A549 (cell line): ENCODE data around the gene TTLL11. TPM values are rescaled to one million over a fixed set of nuclear protein-coding genes. Genes with fewer than 3 reads are reported as not detected.

ENCODE experiments used
- ATAC-seq, 2 experiments: fragments of 200-7000 bp in 1 of 2; fragments of >200 bp in 1 of 2; cut with Nextera tagmentation in 1 of 2; cut with Tn5 transposase in 1 of 2; 3 replicates each; pipeline versions ENCODE4 v1.8.0 to v1.9.1; 2018 to 2020; ENCODE audit warnings: mild to moderate bottlenecking in 1 of 2, moderate library complexity in 1 of 2
- CTCF ChIA-PET: fragments of 300-600 bp; sonication (Branson Sonifier 250); formaldehyde crosslinking; extraction: SDS; loops from one replicate; lab custom pipeline; 2021; ENCODE audit warnings: antibody characterized with exemption, inconsistent platforms; lab: Yijun Ruan, JAX
- POLR2A ChIA-PET: fragments of 350-600 bp; formaldehyde crosslinking; extraction: SDS; loops from one replicate; lab custom pipeline; 2021; ENCODE audit warnings: antibody characterized with exemption, inconsistent platforms; lab: Yijun Ruan, JAX
- DNase-seq, 2 experiments: peaks; one replicate each; pipeline versions ENCODE4 v3.0.0 to v3.0.0-alpha.2; 2011 to 2016; ENCODE audit warnings: low read depth in 1 of 2, low spot score in 1 of 2
- FAIRE-seq: peaks from 2 replicates; lab custom pipeline; 2011; peaks lifted over from hg19 to GRCh38; lab: Jason Lieb, UNC
- H3K27ac ChIP-seq, 2 experiments: fragments of >200 bp; sonication (Bioruptor Twin); formaldehyde crosslinking; 3 replicates each; pipeline ENCODE4 v1.5.1; 2016 to 2017
- H3K4me1 ChIP-seq: fragments of >200 bp; sonication (Bioruptor Twin); formaldehyde crosslinking; 3 replicates; pipeline ENCODE4 v1.6.1; 2016
- H3K4me2 ChIP-seq: fragments of >200 bp; sonication (Bioruptor Twin); formaldehyde crosslinking; 3 replicates; pipeline ENCODE4 v1.6.1; 2016
- H3K4me3 ChIP-seq: fragments of >200 bp; sonication (Bioruptor Twin); formaldehyde crosslinking; 3 replicates; pipeline ENCODE4 v1.5.1; 2016
- H3K9me3 ChIP-seq: fragments of >200 bp; sonication (Bioruptor Twin); formaldehyde crosslinking; 3 replicates; pipeline ENCODE4 v1.6.1; 2016
- BHLHE40 ChIP-seq: IDR thresholded peaks from 2 replicates; pipeline ENCODE4 v1.6.1; 2012; ENCODE audit warnings: low read depth, low read length, inconsistent platforms
- CBX8 ChIP-seq: fragments of 200-600 bp; sonication (generic); IDR thresholded peaks from 2 replicates; pipeline ENCODE4 v1.6.1; 2016
- E2F6 ChIP-seq: IDR thresholded peaks from 2 replicates; pipeline ENCODE4 v1.6.1; 2012; ENCODE audit warnings: low read depth, borderline replicate concordance
- EHMT2 ChIP-seq: fragments of 200-600 bp; sonication (generic); IDR thresholded peaks from 2 replicates; pipeline ENCODE4 v1.6.1; 2016; ENCODE audit warnings: antibody characterized with exemption, low read depth, mild to moderate bottlenecking, moderate library complexity
- FOSB ChIP-seq: fragments of 250-450 bp; sonication (Bioruptor Pico); IDR thresholded peaks from 2 replicates; pipeline ENCODE4 v1.5.0; 2020; ENCODE audit warnings: mild to moderate bottlenecking, moderate library complexity
- FOSL2 ChIP-seq, 2 experiments: fragments of 450-650 bp in 1 of 2; fragments of >200 bp in 1 of 2; sonication (Bioruptor Twin) in 1 of 2; formaldehyde crosslinking; IDR thresholded peaks; 2 replicates each; pipeline versions ENCODE4 v1.5.0 to v1.6.1; 2016 to 2020; ENCODE audit warnings: mild to moderate bottlenecking in 1 of 2, moderate library complexity in 1 of 2
- FOXS1 ChIP-seq: fragments of 250-450 bp; sonication (Bioruptor Pico); IDR thresholded peaks from 2 replicates; pipeline ENCODE4 v1.5.0; 2020; ENCODE audit warnings: mild to moderate bottlenecking, moderate library complexity
- HDAC2 ChIP-seq: fragments of 200-600 bp; sonication (generic); IDR thresholded peaks from 2 replicates; pipeline ENCODE4 v1.6.1; 2016
- HEYL ChIP-seq: fragments of 250-450 bp; sonication (Bioruptor Pico); IDR thresholded peaks from 2 replicates; pipeline ENCODE4 v1.8.0; 2021; ENCODE audit warnings: mild to moderate bottlenecking, moderate library complexity
- HOXA7 ChIP-seq: fragments of 250-450 bp; sonication (Bioruptor Pico); IDR thresholded peaks from 2 replicates; pipeline ENCODE4 v1.5.0; 2020; ENCODE audit warnings: mild to moderate bottlenecking, moderate library complexity
- HOXB5 ChIP-seq: fragments of 250-450 bp; sonication (Bioruptor Pico); IDR thresholded peaks from 2 replicates; pipeline ENCODE4 v1.5.0; 2020; ENCODE audit warnings: mild to moderate bottlenecking, moderate library complexity
- JUNB ChIP-seq: fragments of >200 bp; sonication (Bioruptor Twin); formaldehyde crosslinking; IDR thresholded peaks from 2 replicates; pipeline ENCODE4 v1.6.1; 2016
- MAFK ChIP-seq: fragments of 450-650 bp; IDR thresholded peaks from 2 replicates; pipeline ENCODE4 v1.6.1; 2014; ENCODE audit not compliant: partially characterized antibody
- MAX ChIP-seq: IDR thresholded peaks from 2 replicates; pipeline ENCODE4 v1.6.1; 2012
- MYC ChIP-seq: IDR thresholded peaks from 2 replicates; pipeline ENCODE4 v1.6.1; 2012; ENCODE audit warnings: mild to moderate bottlenecking, inconsistent platforms, low read length, improper control_type of control experiment, borderline replicate concordance
- NFE2L2 ChIP-seq: fragments of 150-350 bp; conservative IDR thresholded peaks from 2 replicates; pipeline ENCODE4 v1.6.1; 2014; ENCODE audit warnings: low read length
- NPAS2 ChIP-seq: fragments of 250-450 bp; sonication (Bioruptor Pico); IDR thresholded peaks from 2 replicates; pipeline ENCODE4 v1.8.0; 2022; ENCODE audit warnings: mild to moderate bottlenecking, moderate library complexity, borderline replicate concordance
- NR3C1 ChIP-seq: fragments of >200 bp; sonication (Bioruptor Twin); formaldehyde crosslinking; IDR thresholded peaks from 3 replicates; pipeline ENCODE4 v1.6.1; 2017
- POLR2AphosphoS2 ChIP-seq: conservative IDR thresholded peaks from 2 replicates; pipeline ENCODE4 v1.6.1; 2012; ENCODE audit warnings: low read length, improper control_type of control experiment, inconsistent platforms
- RFX5 ChIP-seq: fragments of 450-650 bp; IDR thresholded peaks from 2 replicates; pipeline ENCODE4 v1.7.1; 2014; ENCODE audit warnings: antibody characterized with exemption, mild to moderate bottlenecking, moderate library complexity
- SMC3 ChIP-seq: fragments of >200 bp; sonication (Bioruptor Twin); formaldehyde crosslinking; IDR thresholded peaks from 3 replicates; pipeline ENCODE4 v1.6.1; 2018; ENCODE audit warnings: inconsistent platforms
- SREBF2 ChIP-seq: fragments of 450-650 bp; IDR thresholded peaks from 2 replicates; pipeline ENCODE4 v1.6.1; 2014; ENCODE audit warnings: mild to moderate bottlenecking, moderate library complexity
- TFCP2L1 ChIP-seq: fragments of 250-450 bp; sonication (Bioruptor Pico); IDR thresholded peaks from 2 replicates; pipeline ENCODE4 v1.5.0; 2021; ENCODE audit warnings: mild to moderate bottlenecking
- ZC3H11A ChIP-seq: fragments of 450-650 bp; IDR thresholded peaks from 2 replicates; pipeline ENCODE4 v1.6.1; 2014; ENCODE audit warnings: antibody characterized with exemption, mild to moderate bottlenecking
- ZNF302 ChIP-seq: fragments of 250-450 bp; sonication (Bioruptor Pico); IDR thresholded peaks from 2 replicates; pipeline ENCODE4 v1.9.0; 2021; ENCODE audit warnings: inconsistent platforms, mild to moderate bottlenecking, moderate library complexity
- WGBS: methylation state at CpG from one replicate; pipeline ENCODE4 v1.1.6; 2017; ENCODE audit errors: missing lambda C conversion rate; 5-methylcytosine and 5-hydroxymethylcytosine counted together
- polyA plus RNA-seq, 4 experiments: library from polyadenylated mRNA; depleted of rRNA in 3 of 4; stranded (reverse); fragments of >200 nt; fragmentation: RNase III in 1 of 4; extraction: RNeasy Plus Mini Kit Qiagen cat#74134 plus additional on column Dnase treatment in 1 of 4; gene quantifications; 2 replicates in 3 of 4; 3 replicates in 1 of 4; pipeline ENCODE4 v1.2.3, GENCODE V29; 2011 to 2017
- TF ChIP-seq, protein P1 (sequence below): IDR thresholded peaks from 2 replicates; pipeline ENCODE4 v1.6.1; 2012
- TF ChIP-seq, protein P2 (sequence below): fragments of 150-350 bp; IDR thresholded peaks from 2 replicates; pipeline ENCODE4 v1.6.1; 2014; ENCODE audit warnings: low read depth, mild to moderate bottlenecking, low read length
- TF ChIP-seq, protein P3 (sequence below): fragments of >200 bp; sonication (Bioruptor Twin); formaldehyde crosslinking; IDR thresholded peaks from 2 replicates; pipeline ENCODE4 v1.6.1; 2016
- TF ChIP-seq, protein P4 (sequence below): fragments of 450-650 bp; IDR thresholded peaks from 2 replicates; pipeline ENCODE4 v1.6.1; 2014; ENCODE audit warnings: antibody characterized with exemption

TTLL11 gene
- polyA plus RNA-seq, 2 of the 4 experiments (the other 2 are of a cell fraction) = 1.8 to 2.6 TPM

DNA sequence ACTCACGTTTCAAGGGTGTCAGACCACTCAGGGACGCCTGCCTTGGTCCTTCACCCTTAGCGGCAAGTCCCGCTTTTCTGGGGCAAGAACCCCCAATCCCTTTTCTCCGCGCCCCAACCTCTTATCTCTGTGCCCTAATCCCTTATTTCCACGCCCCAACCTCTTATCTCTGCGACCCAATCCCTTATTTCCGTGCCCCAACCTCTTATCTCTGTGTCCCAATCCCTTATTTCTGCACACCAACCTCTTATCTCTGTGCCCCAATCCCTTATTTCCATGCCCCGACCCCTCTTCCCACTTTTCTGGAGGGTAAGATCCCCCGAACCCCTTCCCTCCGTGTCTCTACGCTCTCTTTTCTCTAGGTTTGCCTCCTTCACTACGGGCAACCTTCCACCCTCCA lies 302.3 kb downstream of the TTLL11 start:
- no peak for DNase-seq
- no peak overlapping the region for H3K27ac ChIP-seq
- TF ChIP-seq, protein P1, sequence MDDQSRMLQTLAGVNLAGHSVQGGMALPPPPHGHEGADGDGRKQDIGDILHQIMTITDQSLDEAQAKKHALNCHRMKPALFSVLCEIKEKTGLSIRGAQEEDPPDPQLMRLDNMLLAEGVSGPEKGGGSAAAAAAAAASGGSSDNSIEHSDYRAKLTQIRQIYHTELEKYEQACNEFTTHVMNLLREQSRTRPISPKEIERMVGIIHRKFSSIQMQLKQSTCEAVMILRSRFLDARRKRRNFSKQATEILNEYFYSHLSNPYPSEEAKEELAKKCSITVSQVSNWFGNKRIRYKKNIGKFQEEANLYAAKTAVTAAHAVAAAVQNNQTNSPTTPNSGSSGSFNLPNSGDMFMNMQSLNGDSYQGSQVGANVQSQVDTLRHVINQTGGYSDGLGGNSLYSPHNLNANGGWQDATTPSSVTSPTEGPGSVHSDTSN = no peak
- TF ChIP-seq NFE2L2 = no peak
- TF ChIP-seq HOXA7 (CRISPR knock-in tag) = no peak
- TF ChIP-seq RFX5 = no peak
- TF ChIP-seq HDAC2 = no peak
- no peak for TF ChIP-seq EHMT2
- TF ChIP-seq, protein P2, sequence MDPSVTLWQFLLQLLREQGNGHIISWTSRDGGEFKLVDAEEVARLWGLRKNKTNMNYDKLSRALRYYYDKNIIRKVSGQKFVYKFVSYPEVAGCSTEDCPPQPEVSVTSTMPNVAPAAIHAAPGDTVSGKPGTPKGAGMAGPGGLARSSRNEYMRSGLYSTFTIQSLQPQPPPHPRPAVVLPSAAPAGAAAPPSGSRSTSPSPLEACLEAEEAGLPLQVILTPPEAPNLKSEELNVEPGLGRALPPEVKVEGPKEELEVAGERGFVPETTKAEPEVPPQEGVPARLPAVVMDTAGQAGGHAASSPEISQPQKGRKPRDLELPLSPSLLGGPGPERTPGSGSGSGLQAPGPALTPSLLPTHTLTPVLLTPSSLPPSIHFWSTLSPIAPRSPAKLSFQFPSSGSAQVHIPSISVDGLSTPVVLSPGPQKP = no peak
- no peak for TF ChIP-seq HEYL (CRISPR knock-in tag)
- no peak for TF ChIP-seq TFCP2L1 (CRISPR knock-in tag)
- TF ChIP-seq NPAS2 (CRISPR knock-in tag) = no peak
- no peak for TF ChIP-seq MAFK
- TF ChIP-seq, protein P3, sequence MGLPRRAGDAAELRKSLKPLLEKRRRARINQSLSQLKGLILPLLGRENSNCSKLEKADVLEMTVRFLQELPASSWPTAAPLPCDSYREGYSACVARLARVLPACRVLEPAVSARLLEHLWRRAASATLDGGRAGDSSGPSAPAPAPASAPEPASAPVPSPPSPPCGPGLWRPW = no peak
- no peak for TF ChIP-seq MYC
- no peak for TF ChIP-seq POLR2AphosphoS2
- no peak for TF ChIP-seq ZNF302 (CRISPR knock-in tag)
- no peak for TF ChIP-seq ZC3H11A
- no peak for TF ChIP-seq CBX8
- no peak for TF ChIP-seq BHLHE40
- TF ChIP-seq, all 56 proteins: peak for 0
- H3K4me2 ChIP-seq = no peak overlapping the region
- no peak for ATAC-seq
- WGBS = 58% methylated on average over 14 of the region's 14 CpGs
- FAIRE-seq = no peak
- CTCF ChIA-PET = no interaction called here
- no peaks in the 10 kb centered on the region for H3K4me1 ChIP-seq
- POLR2A ChIA-PET = no interaction called here
- H3K4me3 ChIP-seq = no peak overlapping the region
- H3K9me3 ChIP-seq = no peaks in the 10 kb centered on the region

DNA sequence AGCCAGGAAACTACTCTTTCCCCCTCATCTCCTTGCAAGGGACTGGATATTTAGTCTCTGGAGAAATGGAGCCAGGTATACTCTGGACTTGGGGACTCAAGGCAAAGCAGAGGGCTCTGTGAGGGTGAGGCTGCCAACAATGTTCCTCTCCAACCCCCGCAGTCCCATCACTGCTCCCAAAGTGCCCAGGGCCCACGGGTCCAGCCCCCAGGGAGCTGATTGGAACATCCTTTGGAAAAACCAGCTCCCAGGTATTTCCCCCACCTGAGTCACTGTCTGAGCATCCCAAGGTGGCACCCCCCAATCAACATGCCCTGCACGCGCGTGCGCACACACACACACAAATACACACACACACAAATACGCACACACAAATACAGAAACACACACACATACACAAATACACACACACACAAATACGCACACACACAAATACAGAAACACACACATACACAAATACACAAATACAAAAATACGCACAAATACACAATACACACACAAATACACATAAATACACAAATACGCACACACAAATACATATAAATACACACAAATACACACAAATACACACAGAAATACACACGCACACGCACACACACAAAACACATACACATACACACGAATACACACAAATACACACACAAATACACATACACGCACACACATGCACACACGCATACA lies 304.3 kb downstream of the TTLL11 start:
- H3K27ac ChIP-seq = no peak overlapping the region
- no peak overlapping the region for H3K4me2 ChIP-seq
- ChIA-PET CTCF (interaction anchor here (1.4 kb wide), 1 partner anchor 54 kb away, joined by 3 read pairs; no protein-coding TSS in a partner anchor), POLR2A (no interaction called here)
- WGBS = 86% methylated on average over 14 of the region's 15 CpGs
- no peaks in the 10 kb centered on the region for H3K4me1 ChIP-seq
- H3K9me3 ChIP-seq = no peaks in the 10 kb centered on the region
- TF ChIP-seq JUNB = no peak
- no peak for TF ChIP-seq FOSB
- no peak for TF ChIP-seq ZNF302 (CRISPR knock-in tag)
- TF ChIP-seq FOXS1 (CRISPR knock-in tag) = no peak
- no peak for TF ChIP-seq E2F6
- no peak for TF ChIP-seq SREBF2
- no peak for TF ChIP-seq SMC3
- TF ChIP-seq NR3C1 = no peak
- no peak for TF ChIP-seq HOXB5 (CRISPR knock-in tag)
- TF ChIP-seq, protein P4, sequence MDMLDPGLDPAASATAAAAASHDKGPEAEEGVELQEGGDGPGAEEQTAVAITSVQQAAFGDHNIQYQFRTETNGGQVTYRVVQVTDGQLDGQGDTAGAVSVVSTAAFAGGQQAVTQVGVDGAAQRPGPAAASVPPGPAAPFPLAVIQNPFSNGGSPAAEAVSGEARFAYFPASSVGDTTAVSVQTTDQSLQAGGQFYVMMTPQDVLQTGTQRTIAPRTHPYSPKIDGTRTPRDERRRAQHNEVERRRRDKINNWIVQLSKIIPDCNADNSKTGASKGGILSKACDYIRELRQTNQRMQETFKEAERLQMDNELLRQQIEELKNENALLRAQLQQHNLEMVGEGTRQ = no peak
- TF ChIP-seq FOSL2 (IDR thresholded peaks at IDR 0.05) = no peak
- no peak for TF ChIP-seq FOSL2 (CRISPR knock-in tag; IDR thresholded peaks at IDR 0.05)
- TF ChIP-seq MAX = no peak
- no peak for FAIRE-seq
- no peak overlapping the region for H3K4me3 ChIP-seq
- DNase-seq = no peak
- ATAC-seq = no peak; a peak in 1 of 6 replicates
